Urinary bladder (tissue), 4 donors: ENCODE measurements around the gene CAPZA2. TPM values are rescaled to one million over a fixed set of nuclear protein-coding genes. Genes with fewer than 3 reads are reported as not detected.

Source experiments
- DNase-seq: peaks from one replicate; pipeline ENCODE4 v3.0.0-alpha.2; 2015; ENCODE audit errors: extremely low spot score
- H3K27ac ChIP-seq: one replicate; pipeline ENCODE4 v1.5.1; 2013; ENCODE audit warnings: low read depth, mild to moderate bottlenecking, moderate library complexity
- H3K36me3 ChIP-seq: one replicate; pipeline ENCODE4 v1.6.1; 2013; ENCODE audit warnings: mild to moderate bottlenecking, moderate library complexity; ENCODE audit not compliant: insufficient read depth
- H3K4me1 ChIP-seq: one replicate; pipeline ENCODE4 v1.6.1; 2013; ENCODE audit warnings: mild to moderate bottlenecking, moderate library complexity; ENCODE audit not compliant: insufficient read depth
- H3K4me3 ChIP-seq: one replicate; pipeline ENCODE4 v1.5.1; 2013; ENCODE audit warnings: low read depth, low read length
- whole genome bisulfite sequencing: extraction: QIAGEN DNeasy Blood & Tissue Kit; methylation state at CpG from one replicate; pipeline ENCODE4 v1.1.7; 2013; 5-methylcytosine and 5-hydroxymethylcytosine counted together
- polyA plus RNA-seq: library from polyadenylated mRNA; stranded (reverse); fragments of 200-250 nt; gene quantifications from one replicate; pipeline ENCODE4 v1.2.3, GENCODE V29; 2013
- total RNA-seq: library from RNA; depleted of rRNA; stranded (reverse); fragments of >200 nt; gene quantifications from one replicate; pipeline ENCODE4 v1.2.3, GENCODE V29; 2014
- donor health status: healthy with polysubstance abuse.
- donor health status: healthy.

Gene CAPZA2
- total and polyA plus RNA-seq, 2 donors, result 156 to 286 TPM

DNA sequence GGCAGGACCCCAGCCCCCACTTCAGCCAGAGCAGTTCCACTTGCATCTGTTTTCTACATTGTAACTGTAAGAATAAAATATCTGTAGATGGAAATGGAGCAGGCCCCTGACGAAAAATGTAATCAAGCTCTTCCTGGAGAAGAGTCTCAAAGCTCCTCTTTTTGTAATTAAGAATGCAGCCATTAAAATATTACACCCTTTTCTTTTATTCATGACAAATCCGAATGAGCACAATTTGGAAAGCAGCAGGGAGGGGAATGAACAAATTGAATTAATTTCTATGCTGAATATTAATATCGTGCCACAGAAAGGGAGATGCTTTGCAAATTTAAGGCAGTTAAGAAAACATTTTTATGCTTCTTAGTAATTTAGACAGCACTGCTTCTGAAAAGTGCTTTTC lies 24.8 kb upstream of the CAPZA2 start:
- Histone ChIP-seq H3K4me3 (no peak overlapping the region), H3K36me3 (no peaks in the 10 kb centered on the region), H3K4me1 (no peaks in the 10 kb centered on the region), H3K27ac (no peak overlapping the region)
- DNase-seq, result no peak
- 82% methylated on average over 3 of the region's 3 CpGs for WGBS

GRCh38 chr7:116840256-116840655 lies 22.1 kb upstream of the CAPZA2 start:
- Histone ChIP-seq H3K4me3 (no peak overlapping the region), H3K4me1 (no peaks in the 10 kb centered on the region), H3K36me3 (no peaks in the 10 kb centered on the region), H3K27ac (no peak overlapping the region)
- WGBS, result 84% methylated on average over 5 of the region's 5 CpGs
- no peak for DNase-seq

DNA sequence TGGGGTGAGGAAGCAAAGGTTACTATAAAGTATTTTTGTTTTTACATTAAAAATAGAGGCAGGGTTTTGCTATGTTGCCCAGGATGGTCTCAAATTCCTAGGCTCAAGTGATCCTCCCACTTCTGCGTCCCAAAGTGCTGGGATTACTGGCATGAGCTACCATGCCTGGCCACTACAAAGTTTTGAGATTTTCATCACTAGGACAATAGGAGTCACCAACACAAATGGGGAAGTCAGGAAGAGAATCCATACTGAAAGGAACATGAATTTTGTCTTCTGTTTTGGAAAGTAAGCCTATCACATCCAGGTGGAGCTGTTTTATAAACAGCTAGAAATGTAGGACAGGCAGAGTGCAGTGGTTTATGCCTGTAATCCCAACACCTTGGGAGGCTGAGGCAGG lies 20.0 kb upstream of the CAPZA2 start:
- no peak for DNase-seq
- WGBS, result 84% methylated on average over 1 of the region's 1 CpG
- H3K4me3 ChIP-seq, result no peak overlapping the region
- no peaks in the 10 kb centered on the region for H3K36me3 ChIP-seq
- H3K27ac ChIP-seq, result no peak overlapping the region
- no peaks in the 10 kb centered on the region for H3K4me1 ChIP-seq

DNA sequence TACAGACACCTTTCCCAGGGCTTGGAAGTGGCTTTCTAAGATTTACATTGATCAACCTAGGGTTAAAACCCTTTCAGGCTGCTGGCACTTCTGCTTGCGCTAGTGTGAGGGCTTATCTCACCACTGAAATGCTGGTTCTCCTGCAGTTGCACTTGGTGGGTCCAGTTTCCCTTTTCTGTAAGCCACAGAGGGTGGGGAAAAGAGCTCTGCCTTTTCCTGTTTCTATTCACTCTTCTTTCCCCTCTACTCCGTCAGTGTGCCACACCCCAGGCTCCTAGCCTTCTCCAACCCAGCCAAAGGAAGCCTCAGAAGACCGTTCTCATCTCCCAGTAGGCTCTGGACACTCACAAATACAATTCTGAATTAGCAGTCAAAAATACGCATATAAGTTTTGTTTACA lies 19.0 kb upstream of the CAPZA2 start:
- no peak overlapping the region for H3K27ac ChIP-seq
- no peak overlapping the region for H3K4me3 ChIP-seq
- no peaks in the 10 kb centered on the region for H3K36me3 ChIP-seq
- WGBS, result 35% methylated on average over 4 of the region's 4 CpGs
- no peaks in the 10 kb centered on the region for H3K4me1 ChIP-seq
- DNase-seq, result no peak

DNA sequence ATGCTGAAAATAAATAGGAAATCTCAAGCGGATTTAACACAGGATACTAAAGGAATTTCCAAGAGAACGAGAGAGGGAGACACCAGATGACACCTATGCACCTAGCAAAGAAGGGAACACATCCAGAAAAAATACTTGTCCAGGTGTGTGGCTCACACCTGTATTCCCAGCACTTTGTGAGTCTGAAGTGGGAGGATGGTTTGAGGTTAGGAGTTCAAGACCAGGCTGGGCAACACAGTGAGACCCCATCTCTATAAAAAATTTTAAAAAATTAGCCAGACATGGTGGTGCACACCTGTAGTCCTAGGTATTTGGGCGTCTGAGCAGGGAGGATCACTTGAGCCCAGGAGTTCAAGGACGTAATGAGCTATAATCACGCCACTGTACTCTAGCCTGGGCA lies 11.2 kb upstream of the CAPZA2 start:
- 90% methylated on average over 5 of the region's 5 CpGs for WGBS
- Histone ChIP-seq H3K4me1 (no peaks in the 10 kb centered on the region), H3K4me3 (no peak overlapping the region), H3K36me3 (no peaks in the 10 kb centered on the region), H3K27ac (no peak overlapping the region)
- DNase-seq, result no peak

DNA sequence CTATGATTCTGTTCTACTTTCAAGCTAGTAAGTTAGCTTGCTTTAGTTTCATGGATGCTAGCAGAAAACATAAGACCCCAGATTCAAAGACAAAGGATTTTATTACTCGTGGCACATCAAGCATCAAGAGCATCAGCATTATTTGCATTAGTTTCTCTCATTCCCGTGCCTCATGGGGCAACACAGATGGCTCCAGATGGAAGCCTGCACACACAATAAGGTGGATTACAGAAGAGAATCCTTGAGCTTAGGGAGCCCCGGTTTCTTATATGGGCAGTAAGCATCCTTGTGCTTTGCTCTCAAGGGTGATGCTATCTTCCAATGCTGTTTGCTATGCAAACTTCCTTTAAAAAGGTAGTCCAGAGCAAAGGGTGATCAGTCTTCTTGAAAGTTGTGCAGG lies 10.7 kb upstream of the CAPZA2 start:
- Histone ChIP-seq H3K36me3 (no peaks in the 10 kb centered on the region), H3K27ac (no peak overlapping the region), H3K4me1 (no peaks in the 10 kb centered on the region), H3K4me3 (no peak overlapping the region)
- WGBS, result 74% methylated on average over 3 of the region's 3 CpGs
- no peak for DNase-seq

DNA sequence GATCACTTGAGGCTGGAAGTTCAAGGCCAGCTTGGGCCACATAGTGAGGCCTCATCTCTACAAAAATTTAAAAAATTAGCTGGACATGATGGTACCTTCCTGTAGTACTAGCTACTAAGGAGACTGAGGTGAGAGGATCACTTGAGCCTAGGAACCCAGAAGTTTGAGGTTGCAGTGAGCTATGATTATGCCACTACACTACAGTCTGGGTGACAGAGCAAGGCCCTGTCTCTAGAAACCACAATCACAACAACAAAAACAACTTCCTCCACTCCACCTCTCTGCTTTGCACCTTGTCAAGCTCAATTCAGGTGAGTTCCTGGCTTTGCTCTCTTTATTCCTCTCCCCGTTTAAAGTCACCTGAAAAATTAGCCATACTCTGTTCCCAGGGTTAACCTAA lies 8.3 kb upstream of the CAPZA2 start:
- Histone ChIP-seq H3K27ac (no peak overlapping the region), H3K4me1 (no peaks in the 10 kb centered on the region), H3K36me3 (no peaks in the 10 kb centered on the region), H3K4me3 (no peak overlapping the region)
- no peak for DNase-seq
- WGBS, result 98% methylated on average over 1 of the region's 1 CpG

DNA sequence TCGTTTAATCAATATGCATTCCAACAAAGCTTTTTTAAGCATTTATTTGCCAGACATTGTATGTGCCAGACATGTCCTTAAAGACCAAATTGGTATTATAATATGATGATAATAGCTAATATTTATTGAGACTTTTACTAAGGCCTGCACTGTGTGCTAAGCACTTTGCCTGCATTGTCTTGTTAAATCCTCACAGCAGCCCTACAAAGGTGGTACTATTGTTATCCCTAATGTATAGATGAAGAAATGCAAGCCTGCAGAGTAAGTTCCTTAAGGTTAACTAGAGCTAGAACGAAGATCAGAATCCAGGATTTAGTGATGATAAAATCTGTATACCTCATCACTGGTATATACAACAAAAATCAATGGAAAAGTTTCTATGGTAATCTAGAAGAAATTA lies 5.3 kb upstream of the CAPZA2 start:
- Histone ChIP-seq H3K4me1 (no peaks in the 10 kb centered on the region), H3K36me3 (no peaks in the 10 kb centered on the region), H3K4me3 (no peak overlapping the region), H3K27ac (no peak overlapping the region)
- 74% methylated on average over 2 of the region's 2 CpGs for WGBS
- no peak for DNase-seq

- no peaks in the 10 kb centered on the region for H3K36me3 ChIP-seq
- H3K4me3 ChIP-seq, result no peak overlapping the region
- no peak overlapping the region for H3K27ac ChIP-seq
- WGBS, result 86% methylated on average over 1 of the region's 1 CpG
- H3K4me1 ChIP-seq, result no peaks in the 10 kb centered on the region
- no peak for DNase-seq
Observed at GRCh38 chr7:116859323-116859722, 3.1 kb upstream of the CAPZA2 start.

GRCh38 chr7:116861717-116862116 lies 670 bp upstream of the CAPZA2 start:
- Histone ChIP-seq H3K4me1 (no peaks in the 10 kb centered on the region), H3K36me3 (no peaks in the 10 kb centered on the region), H3K27ac (no peak overlapping the region), H3K4me3 (no peak overlapping the region)
- 75% methylated on average over 4 of the region's 4 CpGs for WGBS
- no peak for DNase-seq

GRCh38 chr7:116862951-116863670 lies 724 bp downstream of the CAPZA2 start:
- H3K27ac ChIP-seq, result peak overlapping the region; percentile 95
- H3K4me3 ChIP-seq, result peak overlapping the region; percentile 95
- WGBS, result under 1% methylated on average over 33 of the region's 33 CpGs
- no peaks in the 10 kb centered on the region for H3K36me3 ChIP-seq
- no peaks in the 10 kb centered on the region for H3K4me1 ChIP-seq
- DNase-seq, result peak; percentile 6

- DNase-seq, result no peak
- WGBS, result 18% methylated on average over 9 of the region's 9 CpGs
- Histone ChIP-seq H3K36me3 (no peaks in the 10 kb centered on the region), H3K4me1 (no peaks in the 10 kb centered on the region), H3K27ac (no peak overlapping the region), H3K4me3 (peak overlapping the region; percentile 95)
Observed at GRCh38 chr7:116863936-116864500, 1.6 kb downstream of the CAPZA2 start.

DNA sequence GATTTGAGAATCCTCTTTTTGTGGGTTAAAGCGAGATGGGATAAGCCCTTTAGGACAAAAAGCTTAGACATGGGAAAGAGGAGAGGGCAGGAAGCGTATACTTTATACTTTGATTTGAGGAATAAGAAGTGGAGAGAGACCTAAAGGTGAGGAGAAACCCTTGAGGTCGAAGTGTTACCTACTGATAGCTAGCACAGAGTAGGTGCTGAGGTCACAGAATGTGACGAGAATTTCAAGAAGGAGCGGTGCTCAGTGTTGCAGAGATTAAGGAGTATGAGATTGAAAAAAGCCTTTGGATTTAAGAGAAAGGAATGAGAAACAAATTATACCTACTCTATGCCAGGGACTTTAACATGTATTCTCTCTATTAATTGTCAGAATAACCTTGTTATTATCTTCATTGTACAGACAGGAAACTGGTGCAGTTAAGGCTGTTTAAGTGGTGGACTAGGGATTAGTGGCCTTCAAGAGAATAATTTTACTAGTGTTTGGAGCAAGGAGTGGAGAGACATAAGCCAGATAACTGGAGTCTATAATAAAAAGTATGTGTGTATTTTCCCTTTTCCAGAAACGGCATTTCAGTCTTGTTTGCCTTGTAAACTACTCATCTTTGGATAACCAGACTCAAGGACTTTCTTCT lies 8.8 kb downstream of the CAPZA2 start:
- 71% methylated on average over 6 of the region's 6 CpGs for WGBS
- Histone ChIP-seq H3K4me1 (no peaks in the 10 kb centered on the region), H3K4me3 (no peak overlapping the region), H3K36me3 (no peaks in the 10 kb centered on the region), H3K27ac (no peak overlapping the region)
- DNase-seq, result no peak

DNA sequence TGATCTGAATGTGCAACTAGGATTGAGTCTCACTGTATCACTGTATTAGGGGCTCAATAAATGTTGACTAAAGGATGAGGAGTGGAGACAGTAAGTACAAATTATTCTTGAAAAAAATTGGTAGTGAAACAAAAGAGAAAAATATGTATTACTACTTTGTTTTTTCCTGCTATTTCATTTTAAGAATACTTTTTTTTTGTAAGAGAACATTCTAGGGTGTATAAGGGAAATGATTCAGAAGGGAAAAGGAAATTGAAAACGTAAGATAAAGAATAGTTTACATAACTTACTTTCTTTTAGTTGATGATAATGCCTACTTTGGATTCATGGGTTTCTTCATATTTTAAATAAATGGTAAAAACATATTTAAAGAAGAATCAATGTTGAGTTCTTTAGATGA lies 9.6 kb downstream of the CAPZA2 start:
- H3K27ac ChIP-seq, result no peak overlapping the region

More for the DNA sequence above, 9.6 kb downstream of the CAPZA2 start:
- 26% methylated on average over 1 of the region's 1 CpG for WGBS
- Histone ChIP-seq H3K36me3 (no peaks in the 10 kb centered on the region), H3K4me1 (no peaks in the 10 kb centered on the region), H3K4me3 (no peak overlapping the region)
- DNase-seq, result no peak
